Measurements from ENCODE around the gene AAK1. TPM values are rescaled to one million over a fixed set of nuclear protein-coding genes. Genes with fewer than 3 reads are reported as not detected.

AAK1 gene
- polyA plus RNA-seq, 10 donors = 11.6 to 18.3 (median 15.2) TPM

Other genes starting within 250 kb of the AAK1 start
- gene NFU1, start 206.3 kb downstream of the AAK1 start, polyA plus RNA-seq (ENCODE audit: insufficient read length in 10 of 10) = 10 to 100 TPM; 46.5 to 57.4 (median 52.5) TPM
- 10 to 100 TPM; 24.4 to 40.2 (median 29.1) TPM for gene ANXA4, start 98.4 kb upstream of the AAK1 start, polyA plus RNA-seq (ENCODE audit: insufficient read length in 10 of 10)
- 10 to 100 TPM in 8 of 10 donors, 1 to 10 TPM in 2; 8.2 to 13.7 (median 12.2) TPM for gene GMCL1, start 185.9 kb upstream of the AAK1 start, polyA plus RNA-seq (ENCODE audit: insufficient read length in 10 of 10)

Measured in muscle of back (tissue), 10 donors.